Liver (tissue), 9 donors: ENCODE results near the gene TMED9. TPM values are rescaled to one million over a fixed set of nuclear protein-coding genes. Genes with fewer than 3 reads are reported as not detected.

ENCODE experiments used
- DNase-seq: peaks from one replicate; pipeline ENCODE4 v3.0.0-alpha.2; 2017; ENCODE audit warnings: low spot score
- H3K27ac ChIP-seq, 2 donors: one replicate each; pipeline ENCODE4 v1.7.0; 2013; ENCODE audit warnings: inconsistent platforms in 2 of 2, low read length in 2 of 2, control low read depth in 1 of 2, low read depth in 1 of 2, mild to moderate bottlenecking in 1 of 2
- H3K27me3 ChIP-seq, 4 donors: one replicate each; pipeline versions ENCODE4 v1.6.1 to v1.7.0; 2013; ENCODE audit warnings: low read length in 3 of 4, inconsistent platforms in 1 of 4, mild to moderate bottlenecking in 1 of 4, moderate library complexity in 1 of 4; ENCODE audit not compliant: control insufficient read depth in 4 of 4, insufficient read depth in 4 of 4
- H3K36me3 ChIP-seq, 4 donors: one replicate each; pipeline versions ENCODE4 v1.6.1 to v1.7.0; 2013; ENCODE audit warnings: low read length in 3 of 4, mild to moderate bottlenecking in 3 of 4, low read depth in 1 of 4, moderate library complexity in 1 of 4; ENCODE audit not compliant: control insufficient read depth in 4 of 4, insufficient read depth in 3 of 4
- H3K4me1 ChIP-seq, 4 donors: one replicate each; pipeline versions ENCODE4 v1.6.1 to v1.7.0; 2013; ENCODE audit warnings: low read length in 3 of 4, mild to moderate bottlenecking in 3 of 4, moderate library complexity in 1 of 4; ENCODE audit not compliant: control insufficient read depth in 4 of 4, insufficient read depth in 4 of 4
- H3K4me3 ChIP-seq, 3 donors: one replicate each; pipeline versions ENCODE4 v1.6.1 to v1.7.0; 2013; ENCODE audit warnings: low read length in 3 of 3, control low read depth in 1 of 3, low read depth in 1 of 3, mild to moderate bottlenecking in 1 of 3
- H3K9ac ChIP-seq, 2 donors: one replicate each; pipeline ENCODE4 v1.7.0; 2013; ENCODE audit warnings: low read length in 2 of 2, mild to moderate bottlenecking in 2 of 2, moderate library complexity in 2 of 2, control low read depth in 1 of 2, low read depth in 1 of 2
- H3K9me3 ChIP-seq, 4 donors: one replicate each; pipeline versions ENCODE4 v1.6.1 to v1.7.0; 2013; ENCODE audit warnings: low read length in 3 of 4; ENCODE audit not compliant: control insufficient read depth in 4 of 4
- CTCF ChIP-seq: fragments of 150-350 bp; IDR thresholded peaks from 2 replicates; pipeline ENCODE4 v1.5.1; 2017; ENCODE audit warnings: improper control_type of control experiment, low read depth, low read length; ENCODE audit not compliant: missing input control
- FOXA1 ChIP-seq: IDR thresholded peaks from 2 replicates; pipeline ENCODE4 v1.6.1; 2016; ENCODE audit warnings: antibody characterized with exemption
- FOXA2 ChIP-seq: IDR thresholded peaks from 2 replicates; pipeline ENCODE4 v1.6.1; 2016; ENCODE audit warnings: antibody characterized with exemption
- GABPA ChIP-seq, 2 donors: IDR thresholded peaks in 1 of 2; conservative IDR thresholded peaks in 1 of 2; 2 replicates each; pipeline ENCODE4 v1.6.1; 2016; ENCODE audit warnings: antibody characterized with exemption in 2 of 2, mild to moderate bottlenecking in 1 of 2, moderate library complexity in 1 of 2
- HNF4A ChIP-seq, 2 donors: conservative IDR thresholded peaks; 2 replicates each; pipeline ENCODE4 v1.6.1; 2016; ENCODE audit warnings: antibody characterized with exemption in 2 of 2, mild to moderate bottlenecking in 2 of 2
- HNF4G ChIP-seq: IDR thresholded peaks from 2 replicates; pipeline ENCODE4 v1.6.1; 2016; ENCODE audit warnings: antibody characterized with exemption
- MAX ChIP-seq: IDR thresholded peaks from 2 replicates; pipeline ENCODE4 v1.6.1; 2016; ENCODE audit warnings: antibody characterized with exemption
- NR2F2 ChIP-seq: IDR thresholded peaks from 2 replicates; pipeline ENCODE4 v1.6.1; 2016; ENCODE audit warnings: antibody characterized with exemption
- REST ChIP-seq: IDR thresholded peaks from 2 replicates; pipeline ENCODE4 v1.6.1; 2016; ENCODE audit warnings: antibody characterized with exemption, mild to moderate bottlenecking
- RXRA ChIP-seq, 2 donors: IDR thresholded peaks; 2 replicates each; pipeline ENCODE4 v1.6.1; 2017 to 2018; ENCODE audit warnings: antibody characterized with exemption in 2 of 2, mild to moderate bottlenecking in 1 of 2
- YY1 ChIP-seq: IDR thresholded peaks from 2 replicates; pipeline ENCODE4 v1.6.1; 2016; ENCODE audit warnings: antibody characterized with exemption, mild to moderate bottlenecking
- WGBS: extraction: QIAGEN DNeasy Blood & Tissue Kit; methylation state at CpG from one replicate; pipeline ENCODE4 v1.1.7; 2013; 5-methylcytosine and 5-hydroxymethylcytosine counted together
- polyA plus RNA-seq, 2 donors: library from polyadenylated mRNA; stranded (reverse) in 1 of 2; unstranded in 1 of 2; fragments of 200-250 nt in 1 of 2; fragments of >200 nt in 1 of 2; fragmentation: Nextera tagmentation in 1 of 2; extraction: Ambion mirVana in 1 of 2; gene quantifications; one replicate each; pipeline versions ENCODE4 v1.2.1 to v1.2.3, GENCODE V29; 2013 to 2015
- total RNA-seq, 2 donors: library from RNA; depleted of rRNA; stranded (reverse); fragments of >200 nt; gene quantifications; one replicate each; pipeline ENCODE4 v1.2.3, GENCODE V29; 2014
- TF ChIP-seq, protein P1 (sequence below): IDR thresholded peaks from 2 replicates; pipeline ENCODE4 v1.6.1; 2016; ENCODE audit warnings: antibody characterized with exemption
- donor health status: healthy.
- donor health status: healthy.
- donor health status: healthy.
- donor health status: healthy.
- donor health status: healthy.

TMED9 gene
- total and polyA plus RNA-seq, 4 donors = 66.7 to 234 (median 106) TPM

DNA sequence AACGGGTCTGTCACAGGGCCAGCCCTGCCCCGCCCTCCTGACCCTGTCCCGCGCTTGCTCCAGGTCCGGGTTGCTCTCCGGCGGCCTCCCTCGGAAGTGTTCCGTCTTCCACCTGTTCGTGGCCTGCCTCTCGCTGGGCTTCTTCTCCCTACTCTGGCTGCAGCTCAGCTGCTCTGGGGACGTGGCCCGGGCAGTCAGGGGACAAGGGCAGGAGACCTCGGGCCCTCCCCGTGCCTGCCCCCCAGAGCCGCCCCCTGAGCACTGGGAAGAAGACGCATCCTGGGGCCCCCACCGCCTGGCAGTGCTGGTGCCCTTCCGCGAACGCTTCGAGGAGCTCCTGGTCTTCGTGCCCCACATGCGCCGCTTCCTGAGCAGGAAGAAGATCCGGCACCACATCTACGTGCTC is 12.1 kb downstream of the TMED9 start:
- Histone ChIP-seq H3K36me3 (peaks cover 0 to 8% (median 0%) of the 10 kb centered on the region in 4 donors), H3K9ac (no peak overlapping the region), H3K27me3 (no peaks in the 10 kb centered on the region), H3K27ac (no peak overlapping the region), H3K4me1 (peaks cover 0 to 20% (median 13%) of the 10 kb centered on the region in 4 donors), H3K9me3 (no peaks in the 10 kb centered on the region), H3K4me3 (no peak overlapping the region)
- DNase-seq = no peak
- WGBS = 96% methylated on average over 27 of the region's 27 CpGs
- TF ChIP-seq FOXA2 (no peak), GABPA (IDR thresholded peaks at IDR 0.05 in 1 of 2, conservative IDR thresholded peaks at IDR 0.05 in 1 of 2) (no peak), CTCF (no peak), REST (no peak), RXRA (IDR thresholded peaks at IDR 0.05) (no peak), FOXA1 (no peak), MAX (no peak), YY1 (no peak), NR2F2 (no peak), HNF4A (conservative IDR thresholded peaks at IDR 0.05) (no peak)
- TF ChIP-seq, protein P1, sequence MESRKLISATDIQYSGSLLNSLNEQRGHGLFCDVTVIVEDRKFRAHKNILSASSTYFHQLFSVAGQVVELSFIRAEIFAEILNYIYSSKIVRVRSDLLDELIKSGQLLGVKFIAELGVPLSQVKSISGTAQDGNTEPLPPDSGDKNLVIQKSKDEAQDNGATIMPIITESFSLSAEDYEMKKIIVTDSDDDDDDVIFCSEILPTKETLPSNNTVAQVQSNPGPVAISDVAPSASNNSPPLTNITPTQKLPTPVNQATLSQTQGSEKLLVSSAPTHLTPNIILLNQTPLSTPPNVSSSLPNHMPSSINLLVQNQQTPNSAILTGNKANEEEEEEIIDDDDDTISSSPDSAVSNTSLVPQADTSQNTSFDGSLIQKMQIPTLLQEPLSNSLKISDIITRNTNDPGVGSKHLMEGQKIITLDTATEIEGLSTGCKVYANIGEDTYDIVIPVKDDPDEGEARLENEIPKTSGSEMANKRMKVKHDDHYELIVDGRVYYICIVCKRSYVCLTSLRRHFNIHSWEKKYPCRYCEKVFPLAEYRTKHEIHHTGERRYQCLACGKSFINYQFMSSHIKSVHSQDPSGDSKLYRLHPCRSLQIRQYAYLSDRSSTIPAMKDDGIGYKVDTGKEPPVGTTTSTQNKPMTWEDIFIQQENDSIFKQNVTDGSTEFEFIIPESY = no peak

DNA sequence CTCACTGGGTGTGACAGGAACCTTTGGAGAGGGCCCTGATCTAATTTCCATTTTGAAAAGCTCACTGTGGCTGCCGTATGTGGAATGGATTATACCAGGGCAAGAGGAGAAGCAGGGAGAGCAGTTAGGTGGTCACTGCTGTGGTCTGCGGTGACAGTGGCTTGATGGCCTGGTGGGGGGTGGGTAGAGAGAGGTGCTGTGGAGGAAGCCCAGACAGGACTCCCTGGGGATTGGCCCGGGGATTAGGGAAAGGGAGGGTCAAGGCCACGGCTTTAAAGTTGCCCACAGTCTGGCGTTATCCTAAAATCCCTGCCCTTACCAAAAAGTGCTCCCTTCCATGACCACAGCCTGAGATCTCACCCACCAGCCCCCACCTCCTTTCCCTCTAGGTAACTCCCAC is 12.7 kb downstream of the TMED9 start:
- Histone ChIP-seq H3K27ac (no peak overlapping the region), H3K9me3 (no peaks in the 10 kb centered on the region), H3K9ac (no peak overlapping the region), H3K36me3 (peaks cover 0 to 8% (median 0%) of the 10 kb centered on the region in 4 donors), H3K4me3 (no peak overlapping the region), H3K4me1 (peaks cover 0 to 20% (median 13%) of the 10 kb centered on the region in 4 donors), H3K27me3 (no peaks in the 10 kb centered on the region)
- WGBS = 85% methylated on average over 5 of the region's 5 CpGs
- DNase-seq = no peak
- TF ChIP-seq FOXA1 = no peak
- no peak for TF ChIP-seq HNF4A (conservative IDR thresholded peaks at IDR 0.05)
- TF ChIP-seq REST = no peak
- TF ChIP-seq HNF4G = no peak
